ENCODE measurements around the gene PRDM15.

DNA sequence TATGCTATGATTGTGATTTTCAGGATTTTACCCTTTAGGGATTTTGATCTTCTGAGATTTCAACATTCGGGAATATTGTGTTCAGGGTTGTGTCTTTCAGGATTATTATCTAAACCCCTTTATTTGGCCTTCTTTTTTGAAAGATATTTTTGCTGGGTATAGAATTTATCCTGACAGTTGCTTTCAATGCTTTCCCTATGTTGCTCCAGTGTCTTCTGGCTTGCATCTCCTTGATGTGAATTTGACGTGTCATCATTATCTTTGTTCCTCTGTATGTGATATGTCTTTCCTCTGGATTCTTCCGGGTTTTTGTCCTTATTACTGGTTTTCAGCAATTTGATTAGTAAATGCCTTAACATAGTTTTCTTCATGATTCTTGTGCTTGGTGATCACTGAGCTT lies 86.4 kb downstream of the PRDM15 start:
- TF ChIP-seq, protein P1, sequence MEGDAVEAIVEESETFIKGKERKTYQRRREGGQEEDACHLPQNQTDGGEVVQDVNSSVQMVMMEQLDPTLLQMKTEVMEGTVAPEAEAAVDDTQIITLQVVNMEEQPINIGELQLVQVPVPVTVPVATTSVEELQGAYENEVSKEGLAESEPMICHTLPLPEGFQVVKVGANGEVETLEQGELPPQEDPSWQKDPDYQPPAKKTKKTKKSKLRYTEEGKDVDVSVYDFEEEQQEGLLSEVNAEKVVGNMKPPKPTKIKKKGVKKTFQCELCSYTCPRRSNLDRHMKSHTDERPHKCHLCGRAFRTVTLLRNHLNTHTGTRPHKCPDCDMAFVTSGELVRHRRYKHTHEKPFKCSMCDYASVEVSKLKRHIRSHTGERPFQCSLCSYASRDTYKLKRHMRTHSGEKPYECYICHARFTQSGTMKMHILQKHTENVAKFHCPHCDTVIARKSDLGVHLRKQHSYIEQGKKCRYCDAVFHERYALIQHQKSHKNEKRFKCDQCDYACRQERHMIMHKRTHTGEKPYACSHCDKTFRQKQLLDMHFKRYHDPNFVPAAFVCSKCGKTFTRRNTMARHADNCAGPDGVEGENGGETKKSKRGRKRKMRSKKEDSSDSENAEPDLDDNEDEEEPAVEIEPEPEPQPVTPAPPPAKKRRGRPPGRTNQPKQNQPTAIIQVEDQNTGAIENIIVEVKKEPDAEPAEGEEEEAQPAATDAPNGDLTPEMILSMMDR (IDR thresholded peaks at IDR 0.05): no peak
- TF ChIP-seq POLR2A (IDR thresholded peaks at IDR 0.05): no peak
